Measurements from ENCODE around the gene PPARG.

- no peak for TF ChIP-seq CTCF (IDR thresholded peaks at IDR 0.05; ENCODE audit: low read depth, low read length)
- TF ChIP-seq MAX (IDR thresholded peaks at IDR 0.05; ENCODE audit: low read depth, low read length): no peak
- no peak for TF ChIP-seq POLR2A (IDR thresholded peaks at IDR 0.05; ENCODE audit: extremely low read depth, insufficient read length)
These were observed 135.9 kb downstream of the PPARG start for GRCh38 chr3:12424635-12425319.
